Measurements from ENCODE around the gene SV2B. TPM values are rescaled to one million over a fixed set of nuclear protein-coding genes. Genes with fewer than 3 reads are reported as not detected.

The SV2B gene
- total and polyA plus RNA-seq, 8 donors: 0.53 to 11.3 (median 5.2) TPM

GRCh38 chr15:91116113-91117067, 16.3 kb downstream of the SV2B start:
- 16 to 18% methylated on average over 9 of the region's 9 CpGs for WGBS, 2 donors
- ATAC-seq: peak; percentile 81 to 95 (median 92)
- FAIRE-seq: no peak

GRCh38 chr15:91117375-91117774, 17.3 kb downstream of the SV2B start:
- ATAC-seq: no peak
- WGBS, 2 donors: 60 to 82% methylated on average over 1 of the region's 1 CpG
- Histone ChIP-seq H3K4me1 (no peaks in the 10 kb centered on the region), H3K4me3 (no peak overlapping the region), H3K9me3 (no peaks in the 10 kb centered on the region), H3K27me3 (no peaks in the 10 kb centered on the region), H3K36me3 (no peaks in the 10 kb centered on the region), H3K27ac (peak overlapping the region in 2 of 4 donors; percentile 56 to 59)
- no peak for DNase-seq
- intact Hi-C loops (cut with DNase I): no loop called here
- TF ChIP-seq CTCF (IDR thresholded peaks at IDR 0.05): no peak
- no peak for FAIRE-seq

More at GRCh38 chr15:91116113-91117067, 16.3 kb downstream of the SV2B start:
- Histone ChIP-seq H3K4me3 (no peak overlapping the region), H3K27ac (peak overlapping the region in 3 of 4 donors; percentile 49 to 59 (median 56)), H3K27me3 (no peaks in the 10 kb centered on the region), H3K4me1 (no peaks in the 10 kb centered on the region), H3K36me3 (no peaks in the 10 kb centered on the region), H3K9me3 (no peaks in the 10 kb centered on the region)
- intact Hi-C loops (cut with DNase I): no loop called here
- peak in 3 of 6 donors; percentile 24 to 46 (median 38) for DNase-seq
- TF ChIP-seq CTCF (IDR thresholded peaks at IDR 0.05): no peak

- Histone ChIP-seq H3K4me3 (no peak overlapping the region), H3K27me3 (no peaks in the 10 kb centered on the region), H3K4me1 (no peaks in the 10 kb centered on the region), H3K27ac (no peak overlapping the region), H3K9me3 (no peaks in the 10 kb centered on the region), H3K36me3 (no peaks in the 10 kb centered on the region)
- intact Hi-C loops (cut with DNase I): no loop called here
- 57% methylated on average over 12 of the region's 12 CpGs for WGBS, 2 donors
- FAIRE-seq (no peak), DNase-seq (no peak), ATAC-seq (no peak)
- TF ChIP-seq CTCF (IDR thresholded peaks at IDR 0.05): no peak
These were observed 18.9 kb downstream of the SV2B start for GRCh38 chr15:91118817-91119590.

GRCh38 chr15:91122296-91122695, 22.2 kb downstream of the SV2B start:
- H3K27ac ChIP-seq: no peak overlapping the region
- WGBS, 2 donors: 42 to 52% methylated on average over 1 of the region's 1 CpG
- ATAC-seq (no peak), FAIRE-seq (no peak), DNase-seq (no peak)
- H3K4me1 ChIP-seq: no peaks in the 10 kb centered on the region
- H3K4me3 ChIP-seq: no peak overlapping the region
- H3K27me3 ChIP-seq: no peaks in the 10 kb centered on the region
- no peaks in the 10 kb centered on the region for H3K9me3 ChIP-seq
- TF ChIP-seq CTCF (IDR thresholded peaks at IDR 0.05): no peak
- no peaks in the 10 kb centered on the region for H3K36me3 ChIP-seq
- intact Hi-C loops (cut with DNase I): no loop called here
